K562 (cell line): ENCODE data around the gene HADHA.

ENCODE experiments used
- CTCF ChIP-seq, 3 experiments: IDR thresholded peaks in 2 of 3; conservative IDR thresholded peaks in 1 of 3; 2 replicates each; pipeline ENCODE4 v1.5.1; 2011 to 2012; ENCODE audit warnings: low read length in 3 of 3, mild to moderate bottlenecking in 3 of 3, control low read depth in 2 of 3, improper control_type of control experiment in 1 of 3, inconsistent platforms in 1 of 3, low read depth in 1 of 3, mixed read lengths in 1 of 3, moderate library complexity in 1 of 3; ENCODE audit not compliant: insufficient read depth in 2 of 3
- EZH2 ChIP-seq: IDR thresholded peaks from 2 replicates; pipeline ENCODE4 v1.6.1; 2012; ENCODE audit warnings: low read depth, mild to moderate bottlenecking, inconsistent platforms, low read length, borderline replicate concordance
- KAT2B ChIP-seq: IDR thresholded peaks from one replicate; pipeline ENCODE4 v1.6.1; 2012; ENCODE audit warnings: low read depth, mild to moderate bottlenecking, control low read depth, inconsistent platforms, low read length, moderate library complexity
- MYNN ChIP-seq, 2 experiments: sonication (generic); formaldehyde crosslinking in 1 of 2; IDR thresholded peaks; 2 replicates each; pipeline versions ENCODE4 v1.5.0 to v1.6.1; 2016 to 2020; ENCODE audit warnings: antibody characterized with exemption in 1 of 2, missing genetic modification reagents in 1 of 2
- NR2C1 ChIP-seq, 2 experiments: fragments of 450-650 bp; IDR thresholded peaks; 2 replicates each; pipeline ENCODE4 v1.6.1; 2017; ENCODE audit warnings: mild to moderate bottlenecking in 2 of 2, antibody characterized with exemption in 1 of 2, inconsistent platforms in 1 of 2, missing compliant biosample characterization in 1 of 2, missing genetic modification characterization in 1 of 2
- PATZ1 ChIP-seq: fragments of 250-450 bp; sonication (Bioruptor Pico); IDR thresholded peaks from 2 replicates; pipeline ENCODE4 v1.5.0; 2020; ENCODE audit warnings: mild to moderate bottlenecking, borderline replicate concordance
- POLR2A ChIP-seq: fragments of 450-650 bp; conservative IDR thresholded peaks from 2 replicates; pipeline ENCODE4 v1.6.1; 2016
- RAD21 ChIP-seq, 2 experiments: fragments of 250-450 bp in 1 of 2; fragments of 450-650 bp in 1 of 2; sonication (Bioruptor Pico) in 1 of 2; formaldehyde crosslinking in 1 of 2; IDR thresholded peaks in 1 of 2; conservative IDR thresholded peaks in 1 of 2; 2 replicates each; pipeline versions ENCODE4 v1.4.0 to v1.8.0; 2020 to 2022; ENCODE audit warnings: mild to moderate bottlenecking in 2 of 2, moderate library complexity in 1 of 2
- SPI1 ChIP-seq: IDR thresholded peaks from 2 replicates; pipeline ENCODE4 v1.6.1; 2011; ENCODE audit warnings: low read depth, low read length, control low read depth, borderline replicate concordance
- TGIF2 ChIP-seq: sonication (generic); formaldehyde crosslinking; IDR thresholded peaks from 2 replicates; pipeline ENCODE4 v1.8.1; 2022; ENCODE audit warnings: mild to moderate bottlenecking, missing genetic modification reagents, moderate library complexity
- ZBTB40 ChIP-seq, 2 experiments: fragments of 450-650 bp in 1 of 2; sonication (generic) in 1 of 2; formaldehyde crosslinking in 1 of 2; IDR thresholded peaks; 2 replicates each; pipeline versions ENCODE4 v1.7.1 to v1.9.0; 2016 to 2022; ENCODE audit warnings: inconsistent platforms in 1 of 2, mild to moderate bottlenecking in 1 of 2, missing genetic modification reagents in 1 of 2

- no peak for TF ChIP-seq POLR2A
- TF ChIP-seq CTCF (IDR thresholded peaks at IDR 0.05 in 2 of 3, conservative IDR thresholded peaks at IDR 0.05 in 1 of 3; ENCODE audit: insufficient read depth in 2 of 3, low read depth in 1 of 3, low read length in 3 of 3), result no peak
- no peak for TF ChIP-seq TGIF2 (CRISPR knock-in tag)
- TF ChIP-seq EZH2, result no peak
- TF ChIP-seq ZBTB40 (IDR thresholded peaks at IDR 0.05), result no peak
- TF ChIP-seq ZBTB40 (CRISPR knock-in tag; IDR thresholded peaks at IDR 0.05), result no peak
- no peak for TF ChIP-seq RAD21 (CRISPR knock-in tag; conservative IDR thresholded peaks at IDR 0.05 in 1 of 2, IDR thresholded peaks at IDR 0.05 in 1 of 2)
- TF ChIP-seq NR2C1 (IDR thresholded peaks at IDR 0.05), result no peak
- TF ChIP-seq NR2C1 (tag; IDR thresholded peaks at IDR 0.05), result no peak
- TF ChIP-seq KAT2B, result no peak
- TF ChIP-seq PATZ1 (CRISPR knock-in tag), result no peak
- TF ChIP-seq MYNN (IDR thresholded peaks at IDR 0.05), result no peak
- no peak for TF ChIP-seq MYNN (CRISPR knock-in tag; IDR thresholded peaks at IDR 0.05)
- TF ChIP-seq SPI1, result no peak
Measured at GRCh38 chr2:26276484-26277227, 32.2 kb upstream of the HADHA start.
